Measurements from ENCODE around the gene PXDN.

GRCh38 chr2:1742301-1742680 lies 2.0 kb downstream of the PXDN start:
- TF ChIP-seq CTCF (IDR thresholded peaks at IDR 0.05; ENCODE audit: low read length) (no peak), EZH2phosphoT487 (IDR thresholded peaks at IDR 0.05; ENCODE audit: low read length) (no peak), EZH2 (optimal IDR thresholded peaks at IDR 0.05; ENCODE audit: low read depth, low read length) (no peak)

Measured in MM.1S (cell line).